ENCODE data around the gene RALGDS.

- no peak for TF ChIP-seq CTCF (IDR thresholded peaks at IDR 0.05)
- TF ChIP-seq POLR2A (IDR thresholded peaks at IDR 0.05): no peak
These were observed 66.1 kb downstream of the RALGDS start for GRCh38 chr9:133054966-133055365.
